CD14-positive monocyte (primary cell): Measurements from ENCODE around the gene SNAP91. TPM values are rescaled to one million over a fixed set of nuclear protein-coding genes. Genes with fewer than 3 reads are reported as not detected.
A peak's percentile ranks its signal among the peaks of the same experiment; 100 is the strongest.

Experiments used
- DNase-seq, 3 donors: peaks; one replicate each; pipeline ENCODE4 v3.0.0-alpha.2; 2011 to 2022
- H2AFZ ChIP-seq: 2 replicates; pipeline ENCODE4 v1.6.0; 2012; ENCODE audit warnings: mild to moderate bottlenecking, low read depth, low read length, inconsistent platforms; ENCODE audit not compliant: insufficient read depth, poor library complexity, severe bottlenecking
- H3K27ac ChIP-seq, 2 donors: 1 replicate in 1 of 2; 2 replicates in 1 of 2; pipeline ENCODE4 v1.5.1; 2012 to 2013; ENCODE audit warnings: low read length in 2 of 2, control low read depth in 1 of 2, inconsistent platforms in 1 of 2, low read depth in 1 of 2, mild to moderate bottlenecking in 1 of 2
- H3K27me3 ChIP-seq, 2 donors: one replicate each; pipeline versions ENCODE4 v1.6.0 to v1.6.1; 2011 to 2013; ENCODE audit warnings: low read length in 2 of 2; ENCODE audit not compliant: control insufficient read depth in 2 of 2, insufficient read depth in 2 of 2
- H3K36me3 ChIP-seq, 2 donors: replicated peaks in 1 of 2; 1 replicate in 1 of 2; 2 replicates in 1 of 2; pipeline versions ENCODE4 v1.5.1 to v1.6.1; 2012 to 2013; ENCODE audit warnings: low read length in 2 of 2, control low read depth in 1 of 2, inconsistent platforms in 1 of 2, mild to moderate bottlenecking in 1 of 2; ENCODE audit not compliant: insufficient read depth in 2 of 2, control insufficient read depth in 1 of 2
- H3K4me1 ChIP-seq, 2 donors: 1 replicate in 1 of 2; 2 replicates in 1 of 2; pipeline versions ENCODE4 v1.5.1 to v1.6.1; 2012 to 2013; ENCODE audit warnings: low read length in 2 of 2, control low read depth in 1 of 2, inconsistent platforms in 1 of 2, mild to moderate bottlenecking in 1 of 2, moderate library complexity in 1 of 2; ENCODE audit not compliant: insufficient read depth in 2 of 2, control insufficient read depth in 1 of 2
- H3K4me2 ChIP-seq: replicated peaks from 2 replicates; pipeline ENCODE3; 2012; ENCODE audit warnings: low read length, moderate library complexity, mild to moderate bottlenecking; ENCODE audit not compliant: poor library complexity, severe bottlenecking; ENCODE audit errors: extremely low read depth
- H3K4me3 ChIP-seq, 3 experiments: fragments of 200-600 bp in 1 of 3; sonication (generic) in 1 of 3; replicated peaks in 1 of 3; 1 replicate in 2 of 3; 2 replicates in 1 of 3; pipeline ENCODE4 v1.5.1; 2011 to 2013; ENCODE audit warnings: low read length in 3 of 3, mild to moderate bottlenecking in 3 of 3, control low read depth in 2 of 3, low read depth in 2 of 3, inconsistent platforms in 1 of 3, moderate library complexity in 1 of 3
- H3K79me2 ChIP-seq: 2 replicates; pipeline ENCODE4 v1.6.0; 2012; ENCODE audit warnings: mild to moderate bottlenecking, control low read depth, inconsistent platforms, low read length, moderate library complexity; ENCODE audit not compliant: insufficient read depth
- H3K9ac ChIP-seq: 2 replicates; pipeline ENCODE4 v1.6.0; 2017; ENCODE audit warnings: low read length, mild to moderate bottlenecking; ENCODE audit not compliant: insufficient read depth, poor library complexity, severe bottlenecking
- H3K9me3 ChIP-seq, 2 donors: replicated peaks in 1 of 2; 1 replicate in 1 of 2; 2 replicates in 1 of 2; pipeline versions ENCODE4 v1.5.1 to v1.6.1; 2012 to 2013; ENCODE audit warnings: low read length in 2 of 2, control low read depth in 1 of 2; ENCODE audit not compliant: control insufficient read depth in 1 of 2, insufficient read depth in 1 of 2
- H4K20me1 ChIP-seq: 2 replicates; pipeline ENCODE4 v1.6.0; 2012; ENCODE audit warnings: mild to moderate bottlenecking, low read length, control low read depth, moderate library complexity; ENCODE audit not compliant: insufficient read depth
- H3K27ac Mint-ChIP-seq, 7 donors: one replicate each; pipeline ENCODE4 v1.8.0; 2020; ENCODE audit warnings: mild to moderate bottlenecking in 7 of 7, mixed read lengths in 7 of 7, moderate library complexity in 6 of 7, inconsistent platforms in 2 of 7
- H3K27me3 Mint-ChIP-seq, 3 donors: one replicate each; pipeline ENCODE4 v1.8.0; 2021 to 2022; ENCODE audit warnings: low read depth in 3 of 3, mild to moderate bottlenecking in 3 of 3, mixed read lengths in 3 of 3, moderate library complexity in 3 of 3, inconsistent platforms in 1 of 3
- H3K36me3 Mint-ChIP-seq, 2 donors: one replicate each; pipeline ENCODE4 v1.8.0; 2020; ENCODE audit warnings: mixed read lengths in 2 of 2, inconsistent platforms in 1 of 2, mild to moderate bottlenecking in 1 of 2
- H3K4me1 Mint-ChIP-seq: one replicate; pipeline ENCODE4 v1.8.0; 2020; ENCODE audit warnings: mild to moderate bottlenecking, mixed read lengths
- H3K4me3 Mint-ChIP-seq, 2 donors: one replicate each; pipeline ENCODE4 v1.8.0; 2020; ENCODE audit warnings: mild to moderate bottlenecking in 2 of 2, mixed read lengths in 2 of 2, moderate library complexity in 1 of 2
- H3K9me3 Mint-ChIP-seq, 7 donors: one replicate each; pipeline ENCODE4 v1.8.0; 2020 to 2022; ENCODE audit warnings: mixed read lengths in 7 of 7, mild to moderate bottlenecking in 6 of 7, moderate library complexity in 6 of 7, inconsistent platforms in 2 of 7
- WGBS: methylation state at CpG from one replicate; pipeline ENCODE4 v1.1.5; 2013; ENCODE audit warnings: missing lambda C conversion rate; ENCODE audit not compliant: insufficient coverage; 5-methylcytosine and 5-hydroxymethylcytosine counted together
- intact Hi-C, 2 donors: fragments of 100-400 bp; cut with micrococcal nuclease; formaldehyde crosslinking; loops; one replicate each; pipeline versions ENCODE4 v1.15.0 to v1.15.1; 2023
- polyA plus RNA-seq, 3 donors: library from polyadenylated mRNA; depleted of rRNA in 1 of 3; unstranded in 2 of 3; stranded (reverse) in 1 of 3; fragments of 300-500 nt in 2 of 3; fragments of >200 nt in 1 of 3; fragmentation: Illumina TruSeq in 2 of 3; gene quantifications; 1 replicate in 2 of 3; 2 replicates in 1 of 3; pipeline ENCODE4 v1.2.3, GENCODE V29; 2012 to 2021
- TF ChIP-seq, protein P1 (sequence below): fragments of 200-600 bp; IDR thresholded peaks from one replicate; pipeline ENCODE4 v1.8.0; 2022; ENCODE audit warnings: antibody characterized with exemption, mild to moderate bottlenecking

Gene SNAP91
- polyA plus RNA-seq, 3 donors, result not detected

GRCh38 chr6:83514466-83514865 is 194.4 kb downstream of the SNAP91 start:
- TF ChIP-seq, protein P1, sequence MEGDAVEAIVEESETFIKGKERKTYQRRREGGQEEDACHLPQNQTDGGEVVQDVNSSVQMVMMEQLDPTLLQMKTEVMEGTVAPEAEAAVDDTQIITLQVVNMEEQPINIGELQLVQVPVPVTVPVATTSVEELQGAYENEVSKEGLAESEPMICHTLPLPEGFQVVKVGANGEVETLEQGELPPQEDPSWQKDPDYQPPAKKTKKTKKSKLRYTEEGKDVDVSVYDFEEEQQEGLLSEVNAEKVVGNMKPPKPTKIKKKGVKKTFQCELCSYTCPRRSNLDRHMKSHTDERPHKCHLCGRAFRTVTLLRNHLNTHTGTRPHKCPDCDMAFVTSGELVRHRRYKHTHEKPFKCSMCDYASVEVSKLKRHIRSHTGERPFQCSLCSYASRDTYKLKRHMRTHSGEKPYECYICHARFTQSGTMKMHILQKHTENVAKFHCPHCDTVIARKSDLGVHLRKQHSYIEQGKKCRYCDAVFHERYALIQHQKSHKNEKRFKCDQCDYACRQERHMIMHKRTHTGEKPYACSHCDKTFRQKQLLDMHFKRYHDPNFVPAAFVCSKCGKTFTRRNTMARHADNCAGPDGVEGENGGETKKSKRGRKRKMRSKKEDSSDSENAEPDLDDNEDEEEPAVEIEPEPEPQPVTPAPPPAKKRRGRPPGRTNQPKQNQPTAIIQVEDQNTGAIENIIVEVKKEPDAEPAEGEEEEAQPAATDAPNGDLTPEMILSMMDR, result no peak
- H2AFZ ChIP-seq, result no peak overlapping the region
- H3K36me3 ChIP-seq, result no peaks in the 10 kb centered on the region
- H3K27ac ChIP-seq, result no peak overlapping the region
- H3K4me1 ChIP-seq, result peaks cover 5 to 7% of the 10 kb centered on the region in 2 donors
- no peak overlapping the region for H3K4me2 ChIP-seq
- intact Hi-C loops, result loop anchor here (10.0 kb wide), 1 partner anchor 290 kb away; no protein-coding TSS in a partner anchor
- Mint-ChIP-seq H3K27ac (no peak overlapping the region), H3K9me3 (peaks cover 0 to 5% (median 0%) of the 10 kb centered on the region in 7 donors), H3K4me1 (peaks cover 10% of the 10 kb centered on the region), H3K4me3 (no peak overlapping the region), H3K36me3 (no peaks in the 10 kb centered on the region), H3K27me3 (peaks cover 38 to 42% (median 42%) of the 10 kb centered on the region in 3 donors)
- peaks cover 0 to 7% of the 10 kb centered on the region in 2 donors for H3K9me3 ChIP-seq
- H3K27me3 ChIP-seq, result peaks cover 34 to 43% of the 10 kb centered on the region in 2 donors
- H4K20me1 ChIP-seq, result no peaks in the 10 kb centered on the region
- no peaks in the 10 kb centered on the region for H3K79me2 ChIP-seq
- no peak for DNase-seq
- 100% methylated on average over 1 of the region's 1 CpG for WGBS
- no peak overlapping the region for H3K9ac ChIP-seq
- no peak overlapping the region for H3K4me3 ChIP-seq

DNA sequence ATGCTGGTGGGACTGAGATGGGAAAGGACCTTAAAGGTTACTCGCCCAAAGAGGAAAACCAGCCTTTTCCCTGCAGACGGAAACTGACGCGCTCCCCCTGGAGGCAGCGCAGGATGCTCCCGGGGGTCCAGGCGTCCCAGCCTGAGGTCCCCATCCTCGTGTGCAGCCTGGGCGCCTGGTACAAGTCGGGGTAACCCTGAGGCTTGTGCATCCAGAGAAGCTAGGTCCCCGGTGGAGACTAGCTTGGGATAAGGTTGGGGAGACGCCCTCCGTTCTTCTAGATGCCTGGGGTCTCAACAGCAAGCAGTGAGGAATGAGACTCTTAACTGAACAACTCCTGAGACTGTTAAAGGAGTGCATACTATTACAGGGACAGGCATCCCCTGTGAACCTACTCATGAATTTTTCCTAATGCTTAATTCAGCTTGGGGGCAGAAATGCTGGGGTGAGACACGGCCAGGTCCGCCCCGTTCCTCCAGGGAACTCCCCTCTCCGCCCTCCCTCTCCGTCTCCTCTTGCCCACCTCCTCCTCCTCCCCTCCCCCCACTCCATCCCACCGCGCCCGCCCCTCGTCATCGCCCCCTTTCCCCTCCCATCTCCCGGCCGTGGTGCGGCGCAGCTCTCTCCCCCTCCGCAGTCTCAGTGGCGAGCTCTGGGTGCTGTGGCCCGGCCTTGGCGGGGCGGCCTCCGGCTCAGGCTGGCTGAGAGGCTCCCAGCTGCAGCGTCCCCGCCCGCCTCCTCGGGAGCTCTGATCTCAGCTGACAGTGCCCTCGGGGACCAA is 196.8 kb downstream of the SNAP91 start, which contains the start of gene PRSS35:
Gene PRSS35 (plus strand): TSS at position 634 of the 781 bp plus-strand sequence. CDS start 10,908 bp downstream, outside the sequence.
- peaks cover 0 to 7% of the 10 kb centered on the region in 2 donors for H3K9me3 ChIP-seq
- H3K4me3 Mint-ChIP-seq, result peak within 1 kb of the TSS; percentile 43 to 80
- peaks cover 35 to 46% (median 45%) of the 10 kb centered on the region in 3 donors for H3K27me3 Mint-ChIP-seq
- H3K4me3 ChIP-seq, result peak within 1 kb of the TSS in 1 of 3 experiments; percentile 49
- under 1% methylated on average over 29 of the region's 38 CpGs for WGBS
- intact Hi-C loops, result loop anchor here (2.0 to 10.0 kb wide), 3 partner anchors 91 to 287 kb away; no protein-coding TSS in a partner anchor
- no peak within 1 kb of the TSS for H3K27ac Mint-ChIP-seq
- no peaks in the 10 kb centered on the region for H3K79me2 ChIP-seq
- H3K4me1 ChIP-seq, result peaks cover 5 to 7% of the 10 kb centered on the region in 2 donors
- H3K9me3 Mint-ChIP-seq, result peaks cover 0 to 5% (median 0%) of the 10 kb centered on the region in 7 donors
- H3K36me3 ChIP-seq, result no peaks in the 10 kb centered on the region
- H3K36me3 Mint-ChIP-seq, result no peaks in the 10 kb centered on the region
- no peak within 1 kb of the TSS for H3K9ac ChIP-seq
- DNase-seq, result peak in 2 of 3 donors; percentile 23 to 25
- no peaks in the 10 kb centered on the region for H4K20me1 ChIP-seq
- H3K27me3 ChIP-seq, result peaks cover 34 to 38% of the 10 kb centered on the region in 2 donors
- H3K4me2 ChIP-seq, result peak within 1 kb of the TSS; percentile 48
- H3K27ac ChIP-seq, result no peak within 1 kb of the TSS
- peak within 1 kb of the TSS; percentile 68 for H2AFZ ChIP-seq
- TF ChIP-seq, protein P1, result peak; percentile 59
- peaks cover 10% of the 10 kb centered on the region for H3K4me1 Mint-ChIP-seq
